Stimulated activated CD8-positive, alpha-beta memory T cell treated with anti-CD3 and anti-CD28 coated beads, Interleukin-4, amount 100 ng/mL, for 24 hours (primary cell): ENCODE data around the gene ZBTB5.
A peak's percentile ranks its signal among the peaks of the same experiment; 100 is the strongest.
"Not testable (repeated sequence)": the region's sequence is repeated elsewhere in the genome, so short reads cannot be mapped to it uniquely, and the experiment has no call there.

ENCODE experiments used
- DNase-seq: peaks from one replicate; pipeline ENCODE4 v3.0.0-alpha.2; 2020; ENCODE audit warnings: low read depth

ZBTB5 gene

DNA sequence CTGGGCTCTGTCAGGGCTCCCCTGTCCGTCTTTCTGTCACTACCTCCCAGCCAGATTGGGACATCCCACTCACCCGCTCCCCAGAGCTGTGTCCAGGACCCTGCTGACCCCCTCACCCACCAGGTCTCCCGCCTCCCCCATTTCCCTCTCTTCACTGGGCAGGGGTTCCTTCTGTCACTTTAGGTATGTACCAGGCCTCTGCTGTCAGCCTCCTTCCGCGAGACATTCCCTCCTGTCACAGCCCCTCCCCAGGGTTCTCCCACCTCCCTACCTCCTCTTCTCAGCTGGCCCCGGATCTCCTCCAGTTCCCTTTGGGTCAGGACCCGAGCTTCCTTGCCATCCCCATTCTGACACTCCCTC is 21.0 kb upstream of the ZBTB5 start:
- no peak for DNase-seq

DNA sequence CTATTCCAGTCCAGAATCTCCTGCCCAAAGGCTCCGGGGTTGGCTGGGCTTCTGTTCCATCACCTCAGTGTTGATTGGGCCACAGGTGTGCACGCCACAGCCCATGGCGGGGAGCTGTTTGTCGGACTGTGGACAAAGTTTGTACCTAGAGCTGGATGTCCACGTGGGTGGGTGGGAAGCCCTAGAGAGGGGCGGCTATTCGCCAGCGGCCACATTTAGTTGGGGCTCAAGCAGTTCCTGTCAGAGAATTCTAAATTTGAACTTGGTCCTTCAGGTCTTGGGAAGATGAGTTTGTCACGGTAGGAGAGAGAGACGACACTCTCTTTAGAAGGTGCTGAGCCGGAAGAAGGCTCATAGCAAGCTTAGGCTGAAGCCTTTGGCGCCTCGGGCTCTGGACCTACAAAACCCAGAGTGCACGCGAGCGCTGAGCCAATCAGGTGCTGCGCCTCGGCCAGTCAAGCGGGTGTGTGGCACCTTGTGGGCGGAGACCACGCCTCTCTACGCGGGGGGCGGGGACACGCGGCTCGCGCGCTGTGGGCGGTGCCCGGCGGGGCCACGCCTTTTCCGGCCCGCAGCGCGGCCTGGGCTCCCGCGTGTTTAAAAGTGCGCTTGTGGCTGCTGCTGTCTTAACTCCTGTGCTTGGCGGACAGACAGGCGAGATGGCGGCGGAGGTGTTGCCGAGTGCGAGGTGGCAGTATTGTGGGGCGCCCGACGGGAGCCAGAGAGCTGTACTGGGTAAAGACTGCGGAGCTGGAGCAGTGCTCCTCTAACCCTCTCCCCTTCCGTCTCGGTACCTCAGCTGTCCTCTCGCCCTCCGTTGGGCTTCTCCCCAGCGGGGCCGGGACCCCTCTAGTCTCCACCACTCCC is 20.4 kb upstream of the ZBTB5 start, which contains the start of gene POLR1E:
Gene POLR1E (plus strand): TSS at position 560 of the 867 bp plus-strand sequence. CDS start 100 bp downstream, at position 660.
- DNase-seq = peak; percentile 94

DNA sequence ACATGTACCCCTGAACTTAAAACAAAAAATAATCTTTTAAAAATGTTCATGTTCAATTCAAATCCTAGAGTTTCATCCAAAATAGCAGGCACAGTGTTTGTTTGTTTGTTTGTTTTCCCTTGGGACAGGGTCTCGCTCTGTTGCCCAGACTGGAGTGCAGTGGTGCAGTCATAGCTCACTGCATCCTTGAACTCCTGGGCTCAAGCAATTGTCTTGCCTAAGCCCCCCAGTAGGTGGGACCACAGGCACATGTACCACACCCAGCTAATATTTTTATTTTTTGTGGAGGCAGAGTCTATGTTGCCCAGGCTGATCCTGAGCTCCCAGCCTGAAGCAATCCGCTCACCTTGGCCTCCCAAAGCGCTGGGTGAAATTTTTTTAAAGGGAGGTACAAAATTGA is 15.5 kb upstream of the ZBTB5 start:
- DNase-seq = no peak

DNA sequence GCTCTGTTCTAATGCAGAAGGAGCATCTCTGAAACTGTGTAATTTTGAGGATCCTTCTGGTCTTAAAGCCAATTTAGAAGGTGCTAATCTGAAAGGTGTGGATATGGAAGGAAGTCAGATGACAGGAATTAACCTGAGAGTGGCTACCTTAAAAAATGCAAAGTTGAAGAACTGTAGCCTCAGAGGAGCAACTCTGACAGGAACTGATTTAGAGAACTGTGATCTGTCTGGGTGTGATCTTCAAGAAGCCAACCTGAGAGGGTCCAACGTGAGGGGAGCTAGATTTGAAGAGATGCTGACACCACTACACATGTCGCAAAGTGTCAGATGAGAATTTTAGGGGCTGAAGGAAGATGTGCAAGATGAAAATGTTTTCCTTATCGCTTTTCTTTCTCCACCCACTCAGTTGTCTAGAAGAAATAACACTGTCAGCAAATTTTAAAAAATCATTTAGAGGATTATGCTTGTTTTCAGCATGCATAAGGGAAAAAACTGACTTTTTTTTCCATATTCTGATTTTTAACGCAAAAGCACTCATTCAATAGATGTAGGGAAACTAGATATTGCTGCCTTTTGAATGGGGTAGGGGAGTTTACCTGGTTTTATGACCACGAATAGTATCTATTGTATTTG is 12.9 kb upstream of the ZBTB5 start:
- not testable (repeated sequence) for DNase-seq

DNA sequence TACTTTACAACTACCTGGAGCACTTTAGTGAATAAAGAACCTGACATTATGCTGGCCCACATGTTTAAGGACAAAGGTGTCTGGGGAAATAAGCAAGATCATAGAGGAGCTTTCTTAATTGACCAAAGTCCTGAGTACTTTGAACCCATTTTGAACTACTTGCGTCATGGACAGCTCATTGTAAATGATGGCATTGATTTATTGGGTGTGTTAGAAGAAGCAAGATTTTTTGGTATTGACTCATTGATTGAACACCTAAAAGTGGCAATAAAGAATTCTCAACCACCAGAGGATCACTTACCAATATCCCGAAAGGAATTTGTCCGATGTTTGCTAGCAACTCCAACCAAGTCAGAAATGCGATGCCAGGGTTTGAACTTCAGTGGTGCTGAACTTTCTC is 12.2 kb upstream of the ZBTB5 start:
- DNase-seq = not testable (repeated sequence)

DNA sequence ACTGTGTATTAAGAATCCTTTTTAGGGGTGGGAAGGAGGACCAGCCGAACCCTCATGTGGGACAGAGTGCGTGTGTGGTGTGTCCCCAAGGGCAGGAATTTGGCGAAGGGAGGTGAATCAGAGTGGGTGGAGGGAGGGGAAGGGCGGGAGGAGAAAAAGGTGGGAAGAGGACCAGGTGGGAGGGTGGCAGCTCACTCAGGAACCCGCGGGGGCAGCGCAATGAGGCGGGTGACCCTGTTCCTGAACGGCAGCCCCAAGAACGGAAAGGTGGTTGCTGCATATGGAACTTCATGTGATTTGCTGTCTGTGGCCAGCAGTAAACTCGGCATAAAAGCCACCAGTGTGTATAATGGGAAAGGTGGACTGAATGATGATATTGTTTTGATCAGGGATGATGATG is 11.7 kb upstream of the ZBTB5 start:
- DNase-seq = no peak

DNA sequence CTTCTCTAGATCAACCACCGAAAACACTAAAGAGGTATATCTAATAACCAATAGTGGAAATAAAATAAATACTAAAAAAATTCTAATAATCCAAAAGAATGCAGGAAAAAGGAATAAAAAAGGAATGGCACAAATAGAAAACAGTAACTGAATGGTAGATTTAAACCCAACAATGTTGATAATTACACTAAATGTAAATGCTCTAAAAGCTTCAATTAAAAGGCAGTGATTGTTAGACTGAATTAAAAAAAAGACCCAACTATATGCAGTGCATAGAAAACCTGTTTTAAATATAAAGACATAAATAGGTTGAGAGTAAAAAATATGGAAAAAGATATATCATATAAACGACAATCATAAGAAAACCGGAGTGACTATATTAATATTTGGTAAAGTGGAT is 9.2 kb upstream of the ZBTB5 start:
- DNase-seq = no peak

DNA sequence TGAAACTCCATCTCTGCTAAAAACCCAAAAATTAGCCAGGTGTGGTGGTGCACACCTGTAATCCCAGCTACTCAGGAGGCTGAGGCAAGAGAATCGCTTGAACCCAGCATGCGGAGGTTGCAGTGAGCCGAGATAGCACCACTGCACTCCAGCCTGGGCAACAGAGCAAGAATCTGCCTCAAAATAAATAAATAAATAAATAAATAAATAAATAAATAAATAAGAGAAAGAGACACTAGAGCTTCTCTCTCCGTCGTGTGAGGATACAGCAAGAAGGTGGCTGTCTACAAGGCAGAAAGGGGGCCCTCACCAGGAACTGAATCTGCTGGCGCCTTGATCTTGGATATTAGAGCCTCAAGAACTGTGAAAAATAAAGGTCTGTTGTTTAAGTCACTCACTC is 8.7 kb upstream of the ZBTB5 start:
- DNase-seq = not testable (repeated sequence)

DNA sequence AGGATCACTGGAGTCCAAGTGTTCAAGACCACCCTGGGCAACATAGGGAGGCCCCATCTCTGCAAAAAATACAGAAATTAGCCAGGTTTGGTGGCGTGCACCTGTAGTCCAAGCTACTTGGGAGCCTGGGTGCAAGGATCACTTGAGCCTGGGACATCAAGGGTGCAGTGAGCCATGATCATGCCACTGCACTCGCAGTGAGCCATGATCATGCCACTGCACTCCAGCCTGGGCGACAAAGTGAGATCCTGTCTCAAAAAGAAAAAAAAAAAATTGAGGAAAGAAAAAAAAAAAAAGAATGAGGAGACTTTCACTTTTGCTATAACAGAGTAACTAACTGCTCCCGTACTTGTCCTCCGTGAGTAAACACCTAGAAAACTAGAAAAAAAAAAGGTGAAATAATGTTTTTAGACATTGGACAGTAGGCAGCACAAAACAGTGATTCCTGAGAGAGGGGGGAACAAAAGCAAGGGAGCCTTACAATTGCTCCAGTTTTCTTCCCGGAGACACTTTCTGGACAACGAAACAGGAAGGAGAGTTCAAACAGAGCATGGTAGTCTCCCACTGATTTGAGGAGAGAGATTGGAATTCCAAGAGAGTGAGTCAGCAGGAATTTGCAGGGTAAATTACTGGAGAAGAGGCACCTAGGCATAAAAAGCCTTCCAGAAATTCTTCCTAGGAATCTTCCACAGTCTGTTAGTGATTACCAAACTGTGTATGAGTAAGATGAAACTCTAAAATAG is 6.9 kb upstream of the ZBTB5 start:
- no peak for DNase-seq

DNA sequence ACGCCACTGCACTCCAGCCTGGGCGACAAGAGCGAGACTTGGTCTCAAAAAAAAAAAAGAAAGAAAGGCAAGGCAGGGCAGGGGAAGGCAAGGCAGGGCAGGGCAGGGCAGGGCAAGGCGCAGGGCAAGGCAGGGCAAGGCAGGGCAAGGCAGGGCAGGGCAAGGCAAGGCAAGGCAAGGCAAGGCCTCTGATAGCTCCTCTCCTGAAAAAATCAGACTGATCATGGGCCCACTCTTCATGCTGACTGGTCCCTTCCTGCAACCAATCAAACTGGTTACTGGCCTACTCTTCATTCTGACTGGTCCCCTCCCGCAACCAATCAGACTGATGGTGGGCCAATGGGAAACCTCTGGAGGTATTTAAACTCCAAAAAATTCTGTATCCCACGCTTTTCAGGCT is 3.4 kb upstream of the ZBTB5 start:
- no peak for DNase-seq

DNA sequence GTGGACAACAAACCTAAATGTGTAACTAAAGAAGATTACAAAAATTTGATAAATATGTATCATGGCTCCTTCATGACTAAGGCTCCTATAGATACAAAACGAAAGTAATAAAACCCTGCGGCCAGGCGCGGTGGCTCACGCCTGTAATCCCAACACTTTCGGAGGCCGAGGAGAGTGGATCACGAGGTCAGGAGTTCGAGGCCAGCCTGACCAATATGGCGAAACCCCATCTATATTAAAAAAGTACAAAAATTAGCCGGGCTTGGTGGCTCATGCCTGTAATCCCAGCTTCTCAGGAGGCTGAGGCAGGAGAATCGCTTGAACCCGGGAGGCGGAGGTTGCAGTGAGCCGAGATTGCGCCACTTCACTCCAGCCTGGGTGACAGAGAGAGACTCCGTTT is 2.3 kb upstream of the ZBTB5 start:
- not testable (repeated sequence) for DNase-seq

DNA sequence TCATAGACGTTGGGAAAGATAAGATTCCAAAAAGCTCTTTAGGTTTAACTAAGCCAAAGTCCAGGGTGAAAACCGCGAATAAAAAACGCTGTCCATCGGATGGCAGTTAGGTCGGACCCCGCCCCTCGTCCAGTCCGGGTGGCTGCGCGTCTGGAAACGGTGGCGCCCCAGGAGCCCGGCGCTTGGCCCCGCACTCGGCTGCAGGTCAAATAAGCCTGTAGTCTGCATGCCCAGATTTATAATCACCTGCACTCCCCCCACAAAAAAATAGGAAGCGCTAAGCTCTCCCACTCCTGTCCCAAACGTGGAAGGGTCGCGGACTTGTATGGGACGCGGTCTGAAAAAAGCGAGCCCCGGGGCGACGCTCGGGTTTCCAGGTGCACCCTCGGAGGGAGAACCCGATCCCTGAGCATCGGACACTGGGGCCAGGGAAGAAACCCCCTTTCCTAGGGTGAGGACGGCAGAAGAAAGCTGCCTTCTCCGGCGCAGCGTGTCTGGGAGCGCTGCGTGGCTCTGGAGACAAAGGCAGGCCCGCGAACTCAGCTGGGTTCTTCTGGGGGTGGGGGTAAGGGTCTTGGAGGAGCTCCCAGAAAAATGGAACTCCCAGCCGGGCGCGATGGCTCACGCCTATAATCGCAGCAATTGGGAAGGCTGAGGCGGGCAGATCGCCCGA is 923 bp upstream of the ZBTB5 start:
- DNase-seq = no peak

DNA sequence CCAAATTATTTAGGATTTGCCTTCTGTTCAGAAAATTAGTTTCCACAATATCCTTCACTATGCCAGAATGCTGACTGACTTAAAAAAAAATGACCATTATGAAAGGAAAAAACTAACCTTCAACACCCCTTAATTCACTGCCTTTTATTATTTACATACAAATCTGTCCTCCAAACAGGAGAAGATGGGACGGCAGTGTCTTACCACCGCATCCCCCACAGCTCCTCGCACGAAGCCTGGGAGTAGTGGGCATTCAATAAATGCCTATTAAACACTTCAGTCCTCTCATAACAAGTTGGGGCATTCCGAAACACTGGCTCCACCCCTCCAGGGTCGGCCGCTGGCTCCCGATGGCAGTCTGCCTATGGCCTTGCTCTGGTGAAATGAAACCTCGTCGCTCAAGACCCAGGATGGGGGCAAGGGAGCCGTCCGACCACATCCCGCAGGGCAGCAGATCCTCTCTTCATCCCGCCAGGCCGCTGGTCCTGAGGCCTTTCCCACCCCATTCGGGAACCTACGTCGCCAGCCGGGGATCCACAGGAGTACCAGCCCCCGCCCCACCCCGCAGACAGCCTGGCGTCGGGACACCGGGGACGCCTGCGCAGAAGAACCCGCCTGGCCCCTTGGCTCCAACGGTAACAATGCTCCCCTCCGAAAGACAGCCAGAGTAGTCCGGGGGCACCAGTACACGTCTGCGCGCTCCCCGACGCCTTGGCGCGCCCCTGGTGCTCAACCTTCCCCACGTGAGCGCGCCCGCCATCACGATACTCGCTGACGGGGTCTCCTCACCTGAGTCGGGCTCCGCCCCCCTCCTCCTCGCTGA is 613 bp downstream of the ZBTB5 start:
- DNase-seq = no peak

DNA sequence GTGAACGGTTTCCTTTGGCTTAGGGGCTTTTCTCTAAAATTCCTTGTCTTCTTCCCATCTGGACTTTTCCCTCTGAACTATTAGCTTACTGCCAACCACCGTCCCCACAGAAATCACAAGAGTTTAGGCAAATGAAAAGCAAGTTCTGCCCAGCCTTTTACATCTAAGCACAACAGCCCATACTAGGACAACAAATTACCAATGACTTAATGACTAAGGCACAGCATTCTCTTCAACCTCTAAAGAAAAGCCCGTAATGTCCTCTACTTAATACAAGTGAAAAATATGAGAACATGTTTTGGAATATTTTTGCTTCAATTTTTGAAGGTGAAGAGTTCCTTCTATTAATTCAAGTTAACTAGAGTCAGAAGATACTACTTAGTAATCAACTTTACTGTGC is 1.2 kb downstream of the ZBTB5 start:
- DNase-seq = no peak

DNA sequence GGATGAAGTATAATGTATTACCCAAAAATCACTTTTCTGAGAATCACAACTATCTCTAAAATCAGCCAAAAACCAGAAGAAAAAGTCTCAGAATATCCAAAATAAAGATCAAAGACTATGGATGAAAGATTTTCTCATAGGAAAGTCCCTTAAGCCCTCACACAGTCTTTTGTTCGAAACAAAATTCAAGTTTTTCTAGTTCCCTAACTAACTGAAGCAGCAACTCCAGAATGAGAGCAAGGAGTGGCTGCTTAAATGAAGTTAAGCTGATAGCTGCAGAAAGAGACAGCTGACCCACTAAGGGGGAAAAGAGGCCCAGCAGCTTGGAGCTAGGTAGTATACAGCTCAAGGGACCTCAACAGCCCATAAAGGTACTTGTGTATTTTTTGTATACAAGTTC is 8.4 kb downstream of the ZBTB5 start:
- no peak for DNase-seq

DNA sequence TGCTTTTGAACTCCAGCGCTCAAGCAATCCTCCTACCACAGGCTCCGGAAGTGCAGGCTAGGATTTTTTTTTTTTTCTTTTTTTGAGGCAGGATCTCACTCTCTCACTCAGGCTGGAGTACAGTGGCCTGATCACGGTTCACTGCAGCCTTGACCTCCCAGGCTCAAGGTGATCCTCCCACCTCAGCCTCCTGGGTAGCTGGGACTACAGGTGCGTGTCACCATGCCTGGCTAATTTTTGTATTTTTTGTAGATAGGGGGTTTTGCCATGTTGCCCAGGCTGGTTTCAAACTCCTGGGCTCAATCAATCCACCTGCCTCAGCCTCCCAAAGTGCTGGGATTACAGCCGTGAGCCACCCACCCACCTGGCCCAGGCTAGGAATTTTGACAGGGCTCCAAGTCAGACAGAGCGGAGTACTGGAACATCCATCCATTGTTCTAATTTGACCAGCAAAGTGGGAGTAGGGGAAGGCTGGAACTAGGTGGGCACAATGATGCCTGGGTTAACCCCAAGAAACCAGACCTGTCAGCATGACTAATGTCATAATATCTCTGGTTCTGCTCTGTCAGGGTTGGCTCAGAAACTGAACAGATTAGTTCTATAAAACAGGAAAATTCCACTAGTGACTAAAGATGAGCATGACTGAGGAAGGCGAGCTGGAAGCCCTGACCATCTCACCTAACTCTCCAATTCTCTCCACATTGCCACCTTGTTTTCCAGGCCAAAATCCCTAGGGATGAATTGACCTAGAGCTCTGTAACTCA is 9.2 kb downstream of the ZBTB5 start:
- DNase-seq = no peak

DNA sequence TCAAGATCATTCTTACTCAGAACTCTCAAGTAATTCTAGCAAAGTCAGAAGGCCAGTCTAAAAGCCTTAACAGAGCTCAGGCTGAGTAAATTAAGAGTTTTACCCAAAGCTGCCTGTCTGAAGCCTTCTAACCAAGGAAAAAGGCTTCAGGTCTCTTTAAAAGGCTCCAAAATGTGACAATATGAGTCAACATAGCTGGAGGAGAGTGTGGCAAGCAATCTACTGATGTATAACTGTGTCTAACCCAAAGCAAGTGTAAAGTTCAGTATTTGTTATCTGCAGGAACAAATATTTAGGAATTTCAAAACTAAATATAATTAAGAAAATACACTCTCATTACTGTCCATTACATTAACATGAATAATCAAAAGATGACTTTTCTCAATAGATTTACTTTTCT is 11.0 kb downstream of the ZBTB5 start:
- DNase-seq = no peak

DNA sequence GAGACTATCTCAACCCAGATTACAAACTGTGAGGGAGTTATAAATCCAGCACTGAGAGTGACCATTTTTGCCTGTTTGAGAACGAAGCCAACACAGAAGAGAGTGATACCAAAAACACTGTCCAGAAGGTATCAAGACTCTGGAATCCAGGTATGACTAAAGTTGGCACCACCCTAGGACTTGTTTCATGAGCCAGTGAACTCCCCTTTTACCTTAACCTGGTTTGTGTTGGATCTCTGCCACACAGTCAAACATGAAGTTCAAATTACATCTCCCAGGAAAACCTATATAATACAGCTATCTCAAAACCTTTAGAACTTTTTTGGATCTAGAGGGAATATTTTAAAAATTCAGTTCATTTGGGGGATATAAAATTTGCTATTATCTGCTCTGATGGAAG is 11.4 kb downstream of the ZBTB5 start:
- DNase-seq = no peak

DNA sequence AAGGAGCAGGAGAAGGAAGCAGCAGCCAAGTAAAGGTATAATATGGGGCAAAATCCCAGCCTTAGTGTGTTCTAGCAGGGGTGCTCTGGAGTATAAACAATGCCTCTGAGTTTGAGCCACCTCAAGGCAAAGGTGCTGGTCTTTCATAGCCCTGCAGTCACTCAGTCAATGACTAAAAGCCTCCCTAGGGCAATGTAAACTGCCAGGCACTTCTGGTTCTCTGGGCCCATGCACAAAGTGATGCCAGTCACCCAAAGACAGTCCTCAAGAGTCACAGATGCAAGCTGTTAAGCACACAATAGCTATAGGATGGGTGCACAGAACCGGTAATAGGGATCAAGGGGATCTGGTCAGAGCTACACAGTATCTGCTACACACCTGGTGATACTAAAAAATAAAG is 12.6 kb downstream of the ZBTB5 start:
- no peak for DNase-seq

DNA sequence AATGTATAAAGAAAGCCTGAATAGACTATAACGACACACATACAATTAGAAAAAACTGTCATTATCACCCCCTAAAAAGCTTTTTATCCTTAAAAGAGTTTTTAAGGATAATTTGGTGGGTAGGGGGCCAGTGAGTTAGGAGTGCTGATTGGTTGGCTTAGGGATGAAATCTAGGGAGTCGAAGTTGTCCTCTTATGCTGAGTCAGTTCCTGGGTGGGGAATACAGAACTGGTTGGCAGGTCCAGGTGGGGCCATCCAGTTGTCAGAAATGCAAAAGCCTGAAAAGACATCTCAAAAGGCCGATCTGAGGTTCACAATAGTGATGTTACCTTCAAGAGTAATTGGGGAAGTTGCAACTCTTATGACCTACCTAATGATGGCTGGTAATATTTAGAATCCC is 13.6 kb downstream of the ZBTB5 start:
- DNase-seq = no peak
